GM23248 (cell line): ENCODE measurements around the gene POLG2. TPM values are rescaled to one million over a fixed set of nuclear protein-coding genes. Genes with fewer than 3 reads are reported as not detected.

Experiments used
- DNase-seq: peaks from one replicate; pipeline ENCODE4 v3.0.0-alpha.2; 2015
- H2AFZ ChIP-seq: fragments of 200-600 bp; sonication (generic); 2 replicates; pipeline ENCODE4 v1.6.1; 2016; ENCODE audit warnings: antibody characterized with exemption
- H3F3A ChIP-seq: fragments of 200-600 bp; sonication (generic); 2 replicates; pipeline ENCODE4 v1.6.1; 2016; ENCODE audit warnings: mild to moderate bottlenecking, antibody characterized with exemption, mixed run types; ENCODE audit not compliant: insufficient read depth
- H3K27ac ChIP-seq: fragments of 200-600 bp; sonication (generic); 2 replicates; pipeline ENCODE4 v1.5.1; 2016; ENCODE audit warnings: mild to moderate bottlenecking
- H3K27me3 ChIP-seq: fragments of 200-600 bp; sonication (generic); replicated peaks from 2 replicates; pipeline ENCODE4 v1.6.1; 2016; ENCODE audit warnings: mild to moderate bottlenecking; ENCODE audit not compliant: insufficient read depth
- H3K36me3 ChIP-seq: fragments of 200-600 bp; sonication (generic); 2 replicates; pipeline ENCODE4 v1.6.1; 2016; ENCODE audit warnings: low read depth, mild to moderate bottlenecking
- H3K4me1 ChIP-seq: fragments of 200-600 bp; sonication (generic); 2 replicates; pipeline ENCODE4 v1.6.1; 2016; ENCODE audit warnings: mild to moderate bottlenecking; ENCODE audit not compliant: insufficient read depth
- H3K4me2 ChIP-seq: fragments of 200-600 bp; sonication (generic); one replicate; pipeline ENCODE4 v1.6.1; 2016; ENCODE audit warnings: mild to moderate bottlenecking; ENCODE audit not compliant: unreplicated experiment
- H3K4me3 ChIP-seq: fragments of 200-600 bp; sonication (generic); 2 replicates; pipeline ENCODE4 v1.5.1; 2016; ENCODE audit warnings: mild to moderate bottlenecking
- H3K79me2 ChIP-seq: fragments of 200-600 bp; sonication (generic); 2 replicates; pipeline ENCODE4 v1.6.1; 2016; ENCODE audit warnings: mild to moderate bottlenecking; ENCODE audit not compliant: insufficient read depth
- H3K9ac ChIP-seq: fragments of 200-600 bp; sonication (generic); 2 replicates; pipeline ENCODE4 v1.6.1; 2016; ENCODE audit warnings: mild to moderate bottlenecking
- H3K9me2 ChIP-seq: fragments of 200-600 bp; sonication (generic); 2 replicates; pipeline ENCODE4 v1.6.1; 2016; ENCODE audit warnings: mixed run types, mild to moderate bottlenecking, moderate library complexity; ENCODE audit not compliant: insufficient read depth
- H3K9me3 ChIP-seq: fragments of 200-600 bp; sonication (generic); one replicate; pipeline ENCODE4 v1.6.1; 2017; ENCODE audit warnings: low read depth
- H4K20me1 ChIP-seq: fragments of 200-600 bp; sonication (generic); 2 replicates; pipeline ENCODE4 v1.6.0; 2016; ENCODE audit not compliant: insufficient read depth
- EZH2 ChIP-seq: fragments of 200-600 bp; sonication (generic); IDR thresholded peaks from 2 replicates; pipeline ENCODE4 v1.6.1; 2018; ENCODE audit warnings: antibody characterized with exemption, mild to moderate bottlenecking; ENCODE audit not compliant: insufficient read depth, poor library complexity, severe bottlenecking
- EZH2phosphoT487 ChIP-seq: fragments of 200-600 bp; sonication (generic); IDR thresholded peaks from 2 replicates; pipeline ENCODE4 v1.6.1; 2018; ENCODE audit warnings: antibody characterized with exemption, moderate library complexity, mild to moderate bottlenecking, low read depth; ENCODE audit not compliant: insufficient read depth
- WGBS, 2 experiments: methylation state at CpG; one replicate each; pipeline ENCODE4 v1.1.6; 2015 to 2017; ENCODE audit warnings: low lambda C conversion rate in 2 of 2, low coverage in 1 of 2; ENCODE audit errors: missing lambda C conversion rate in 2 of 2; 5-methylcytosine and 5-hydroxymethylcytosine counted together
- in situ Hi-C: fragments of 300-500 bp; cut with MboI; formaldehyde crosslinking; loops from 2 replicates; pipeline ENCODE4 v1.15.0; 2020
- polyA plus RNA-seq: library from polyadenylated mRNA; unstranded; fragments of >200 nt; fragmentation: Nextera tagmentation; extraction: Ambion mirVana; gene quantifications from 2 replicates; pipeline ENCODE4 v1.2.1, GENCODE V29; 2016
- total RNA-seq: library from RNA; depleted of rRNA; stranded (reverse); fragments of >200 nt; shearing (Covaris generic); gene quantifications from 2 replicates; pipeline ENCODE4 v1.2.3, GENCODE V29; 2014; rRNA removed

POLG2 gene
- total RNA-seq = 3.4 and 3.7 TPM in 2 replicates
- 6.6 and 8.6 TPM in 2 replicates for polyA plus RNA-seq

DNA sequence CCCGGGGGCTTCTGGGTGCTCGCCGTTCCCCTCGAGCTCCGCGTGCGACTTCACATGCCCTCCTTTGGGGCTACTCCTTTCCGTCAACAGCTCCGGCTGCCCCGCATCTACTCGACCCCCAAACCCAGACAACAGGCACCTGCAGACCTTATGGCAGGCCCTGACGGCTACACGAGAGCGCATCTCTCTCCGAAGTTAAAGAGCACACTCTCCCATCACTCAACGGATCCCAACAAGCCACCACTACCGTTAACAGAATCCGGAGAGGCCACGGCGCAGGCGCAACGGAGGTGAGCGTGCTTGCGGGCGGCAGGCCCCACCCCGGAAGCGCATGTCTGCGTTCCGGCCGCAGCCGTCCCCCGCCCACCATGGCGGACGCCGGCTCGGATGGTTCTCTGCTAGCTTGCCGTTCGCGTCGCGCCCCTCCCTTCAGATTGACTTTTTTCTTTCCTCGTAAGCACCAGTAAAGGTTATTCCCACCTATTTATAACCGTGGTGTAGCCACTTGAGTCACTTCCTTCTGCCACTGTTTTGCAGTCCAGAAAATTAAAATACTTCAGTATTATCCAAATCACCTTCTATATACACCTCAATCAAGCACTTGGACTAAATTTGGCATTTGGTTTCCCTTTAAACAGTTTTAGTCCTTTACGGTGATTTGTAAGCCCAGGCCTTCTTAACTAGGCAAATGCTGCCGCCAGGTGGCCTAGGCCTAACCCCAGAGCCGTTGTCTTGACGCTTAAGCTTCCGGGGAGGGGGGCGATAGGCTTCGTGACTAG is at the start of gene POLG2:
POLG2 (minus strand) TSS at position 269 of the 779 bp plus-strand sequence; CDS start at position 183, 86 bp downstream.
- no peak for TF ChIP-seq EZH2phosphoT487
- no peak for TF ChIP-seq EZH2
- DNase-seq = peak; percentile 97
- in situ Hi-C loops = no loop called here
- Histone ChIP-seq H3K4me3 (peak within 1 kb of the TSS; percentile 87), H2AFZ (peak within 1 kb of the TSS; percentile 83), H3K79me2 (peaks cover 70% of the 10 kb centered on the region), H4K20me1 (peaks cover 13% of the 10 kb centered on the region; the same call in 1 of the 2 replicates), H3K9ac (peak within 1 kb of the TSS; percentile 77), H3F3A (peaks cover 53% of the 10 kb centered on the region), H3K4me2 (peak within 1 kb of the TSS; percentile 80), H3K4me1 (peaks cover 64% of the 10 kb centered on the region), H3K9me2 (no peaks in the 10 kb centered on the region), H3K36me3 (peaks cover 44% of the 10 kb centered on the region), H3K9me3 (no peaks in the 10 kb centered on the region), H3K27ac (peak within 1 kb of the TSS; percentile 86), H3K27me3 (no peaks in the 10 kb centered on the region)
- WGBS, 2 experiments = 1 to 2% methylated on average over 50 of the region's 50 CpGs

DNA sequence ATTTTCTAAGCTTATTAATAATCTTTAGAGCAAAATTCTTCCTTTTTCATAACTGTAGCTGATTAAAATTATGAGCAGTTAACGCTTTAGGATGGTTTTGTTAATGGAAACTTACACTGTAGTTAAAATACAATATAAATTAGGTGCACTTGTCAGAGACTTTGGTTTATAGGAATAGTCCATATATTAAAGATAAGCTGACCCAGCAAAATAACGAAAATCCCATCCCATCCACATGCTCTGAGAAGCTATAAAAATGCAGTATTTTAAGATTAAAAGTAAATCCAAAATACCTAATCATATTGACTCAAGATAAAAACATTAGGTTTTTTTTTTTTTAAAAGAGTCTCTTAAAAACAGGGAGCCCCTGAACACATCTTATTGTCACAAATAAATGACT is 47.9 kb upstream of the POLG2 start:
- H4K20me1 ChIP-seq = no peaks in the 10 kb centered on the region
- H3K4me2 ChIP-seq = no peak overlapping the region
- H3K9me2 ChIP-seq = no peaks in the 10 kb centered on the region
- TF ChIP-seq EZH2phosphoT487 (no peak), EZH2 (no peak)
- in situ Hi-C loops = no loop called here
- H3K4me1 ChIP-seq = no peaks in the 10 kb centered on the region
- DNase-seq = no peak
- H3K27me3 ChIP-seq = no peaks in the 10 kb centered on the region
- 97 to 98% methylated on average over 2 of the region's 2 CpGs for WGBS, 2 experiments
- H3K9me3 ChIP-seq = no peaks in the 10 kb centered on the region
- H3F3A ChIP-seq = peaks cover 96% of the 10 kb centered on the region
- H3K9ac ChIP-seq = no peak overlapping the region
- H3K27ac ChIP-seq = 0 out of 2 replicates have a peak overlapping the region, but pooled peaks have one; percentile 1
- no peak overlapping the region for H2AFZ ChIP-seq
- peaks cover 95% of the 10 kb centered on the region for H3K36me3 ChIP-seq
- no peak overlapping the region for H3K4me3 ChIP-seq
- peaks cover 94% of the 10 kb centered on the region for H3K79me2 ChIP-seq

DNA sequence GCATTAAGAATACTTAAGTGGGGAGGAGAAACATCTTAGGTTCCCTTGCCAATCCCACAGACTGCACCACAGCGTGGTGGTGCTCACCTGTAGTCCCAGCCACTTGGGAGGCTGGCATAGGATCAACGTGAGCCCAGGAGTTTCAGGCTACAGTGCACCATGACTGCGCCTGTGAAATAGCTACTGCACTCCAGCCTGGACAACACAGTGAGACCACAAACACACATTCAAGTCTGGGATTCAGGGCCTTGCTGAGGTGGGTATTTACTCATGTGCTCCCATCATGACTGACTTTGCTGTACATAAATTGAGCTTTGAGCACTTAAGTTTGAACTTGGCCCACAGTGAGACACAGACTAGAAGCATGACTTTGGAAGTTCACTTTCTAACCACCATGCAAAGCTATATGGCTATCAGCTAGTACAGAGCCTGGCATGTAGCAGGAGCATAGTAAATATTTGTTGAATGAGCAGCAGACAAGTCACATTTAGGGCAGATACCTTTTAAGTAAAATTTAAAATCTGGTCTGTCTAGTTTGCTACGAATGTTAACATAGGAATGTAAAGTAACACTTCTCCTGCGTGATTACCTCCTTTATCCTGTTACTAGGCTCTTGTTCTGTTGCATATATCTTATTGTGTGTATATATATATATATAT is 43.4 kb upstream of the POLG2 start:
- H3K4me2 ChIP-seq = no peak overlapping the region
- no peaks in the 10 kb centered on the region for H3K27me3 ChIP-seq
- H3K36me3 ChIP-seq = peaks cover 95% of the 10 kb centered on the region
- no peaks in the 10 kb centered on the region for H3K4me1 ChIP-seq
- TF ChIP-seq EZH2 (no peak), EZH2phosphoT487 (no peak)
- no peaks in the 10 kb centered on the region for H3K9me3 ChIP-seq
- no peak overlapping the region for H2AFZ ChIP-seq
- in situ Hi-C loops = no loop called here
- H4K20me1 ChIP-seq = no peaks in the 10 kb centered on the region
- H3K9ac ChIP-seq = no peak overlapping the region
- no peak for DNase-seq
- peaks cover 81% of the 10 kb centered on the region for H3K79me2 ChIP-seq
- 0 out of 2 replicates have a peak overlapping the region, but pooled peaks have one; percentile 13 for H3K27ac ChIP-seq
- H3F3A ChIP-seq = peaks cover 97% of the 10 kb centered on the region
- H3K9me2 ChIP-seq = no peaks in the 10 kb centered on the region
- 91 to 93% methylated on average over 5 of the region's 5 CpGs for WGBS, 2 experiments
- no peak overlapping the region for H3K4me3 ChIP-seq

DNA sequence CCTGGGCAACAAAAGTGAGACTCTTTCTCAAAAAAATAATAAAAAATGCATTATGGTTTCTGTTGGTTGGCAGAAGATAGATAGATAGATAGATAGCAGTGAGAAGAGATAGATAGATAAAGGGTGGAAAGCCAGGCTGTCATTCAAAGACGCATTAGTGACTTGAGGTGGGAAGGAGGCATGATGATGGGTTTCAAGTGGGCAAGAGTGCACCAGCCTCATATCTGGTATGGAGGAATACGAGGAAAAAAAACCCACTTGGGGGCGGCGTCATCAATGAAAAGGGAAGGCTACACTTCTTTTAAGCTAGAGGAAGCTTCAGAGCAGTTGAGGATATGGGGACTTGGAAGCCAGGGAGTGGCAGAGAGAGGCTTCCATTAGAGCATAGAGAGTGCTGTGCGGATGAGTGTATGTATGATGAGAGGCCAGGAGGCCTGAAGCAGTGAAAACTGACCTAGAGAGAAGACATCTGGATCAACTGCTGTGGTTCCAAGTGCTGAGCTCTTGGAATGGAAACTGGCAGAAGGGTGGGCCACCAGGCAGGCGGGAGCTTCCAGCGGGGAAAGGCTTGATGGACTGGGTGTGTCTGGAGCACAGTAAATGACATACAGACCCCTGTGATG is 41.8 kb upstream of the POLG2 start:
- no peaks in the 10 kb centered on the region for H3K4me1 ChIP-seq
- no peak overlapping the region for H3K4me3 ChIP-seq
- H3K9ac ChIP-seq = no peak overlapping the region
- in situ Hi-C loops = no loop called here
- peaks cover 97% of the 10 kb centered on the region for H3F3A ChIP-seq
- no peaks in the 10 kb centered on the region for H3K9me3 ChIP-seq
- no peak for DNase-seq
- H3K27me3 ChIP-seq = no peaks in the 10 kb centered on the region
- H3K4me2 ChIP-seq = no peak overlapping the region
- TF ChIP-seq EZH2phosphoT487 (no peak), EZH2 (no peak)
- WGBS, 2 experiments = 74 to 81% methylated on average over 7 of the region's 7 CpGs
- no peak overlapping the region for H2AFZ ChIP-seq
- peaks cover 65% of the 10 kb centered on the region for H3K79me2 ChIP-seq
- H3K27ac ChIP-seq = peak overlapping the region; percentile 35
- H3K36me3 ChIP-seq = peaks cover 91% of the 10 kb centered on the region
- no peaks in the 10 kb centered on the region for H4K20me1 ChIP-seq
- H3K9me2 ChIP-seq = no peaks in the 10 kb centered on the region
